Measurements from ENCODE around the gene BTF3. TPM values are rescaled to one million over a fixed set of nuclear protein-coding genes. Genes with fewer than 3 reads are reported as not detected.

BTF3 gene
- total and polyA plus RNA-seq, 4 donors: 370 to 645 (median 516) TPM

GRCh38 chr5:73515232-73515631, 17.0 kb downstream of the BTF3 start:
- H3K27ac ChIP-seq (ENCODE audit: low read depth in 1 of 2, low read length in 1 of 2): peak overlapping the region in 1 of 2 donors; percentile 52
- DNase-seq: peak; percentile 34 to 76 (median 44)

GRCh38 chr5:73519531-73520283, 21.5 kb downstream of the BTF3 start:
- WGBS, 2 donors: 11 to 18% methylated on average over 16 of the region's 16 CpGs
- Histone ChIP-seq H3K36me3 (ENCODE audit: control insufficient read depth in 4 of 4, insufficient read depth in 4 of 4, low read length in 4 of 4) (no peaks in the 10 kb centered on the region), H3K27me3 (ENCODE audit: control insufficient read depth in 3 of 3, insufficient read depth in 3 of 3, low read length in 2 of 3) (no peaks in the 10 kb centered on the region), H3K9ac (ENCODE audit: insufficient read depth in 1 of 2, low read length in 2 of 2) (no peak overlapping the region), H3K4me1 (ENCODE audit: control insufficient read depth in 5 of 5, insufficient read depth in 5 of 5, low read length in 5 of 5) (peaks cover 0 to 10% (median 0%) of the 10 kb centered on the region in 5 donors), H3K4me3 (no peak overlapping the region), H3K9me3 (ENCODE audit: control insufficient read depth in 4 of 4, insufficient read depth in 3 of 4, low read length in 3 of 4) (no peaks in the 10 kb centered on the region), H3K27ac (ENCODE audit: low read depth in 1 of 2, low read length in 1 of 2) (no peak overlapping the region)
- peak; percentile 89 for ATAC-seq (ENCODE audit: insufficient read depth, low FRiP score)
- peak; percentile 77 for TF ChIP-seq CTCF (IDR thresholded peaks at IDR 0.05; ENCODE audit: control extremely low read depth, extremely low read depth)
- peak; percentile 78 to 91 (median 89) for DNase-seq

More at GRCh38 chr5:73515232-73515631, 17.0 kb downstream of the BTF3 start:
- Histone ChIP-seq H3K27me3 (ENCODE audit: control insufficient read depth in 3 of 3, insufficient read depth in 3 of 3, low read length in 2 of 3) (no peaks in the 10 kb centered on the region), H3K4me1 (ENCODE audit: control insufficient read depth in 5 of 5, insufficient read depth in 5 of 5, low read length in 5 of 5) (peaks cover 0 to 10% (median 0%) of the 10 kb centered on the region in 5 donors), H3K4me3 (no peak overlapping the region), H3K9me3 (ENCODE audit: control insufficient read depth in 4 of 4, insufficient read depth in 3 of 4, low read length in 3 of 4) (peaks cover 0 to 2% (median 0%) of the 10 kb centered on the region in 4 donors), H3K9ac (ENCODE audit: insufficient read depth in 1 of 2, low read length in 2 of 2) (no peak overlapping the region), H3K36me3 (ENCODE audit: control insufficient read depth in 4 of 4, insufficient read depth in 4 of 4, low read length in 4 of 4) (no peaks in the 10 kb centered on the region)
- no peak for TF ChIP-seq CTCF (IDR thresholded peaks at IDR 0.05; ENCODE audit: control extremely low read depth, extremely low read depth)
- no peak for ATAC-seq (ENCODE audit: insufficient read depth, low FRiP score)
- WGBS, 2 donors: 23 to 47% methylated on average over 4 of the region's 4 CpGs

- TF ChIP-seq CTCF (IDR thresholded peaks at IDR 0.05; ENCODE audit: control extremely low read depth, extremely low read depth): no peak
- Histone ChIP-seq H3K27me3 (ENCODE audit: control insufficient read depth in 3 of 3, insufficient read depth in 3 of 3, low read length in 2 of 3) (no peaks in the 10 kb centered on the region), H3K4me1 (ENCODE audit: control insufficient read depth in 5 of 5, insufficient read depth in 5 of 5, low read length in 5 of 5) (peaks cover 0 to 25% (median 4%) of the 10 kb centered on the region in 5 donors), H3K9ac (ENCODE audit: insufficient read depth in 1 of 2, low read length in 2 of 2) (no peak overlapping the region), H3K4me3 (no peak overlapping the region), H3K9me3 (ENCODE audit: control insufficient read depth in 4 of 4, insufficient read depth in 3 of 4, low read length in 3 of 4) (no peaks in the 10 kb centered on the region), H3K27ac (ENCODE audit: low read depth in 1 of 2, low read length in 1 of 2) (no peak overlapping the region), H3K36me3 (ENCODE audit: control insufficient read depth in 4 of 4, insufficient read depth in 4 of 4, low read length in 4 of 4) (no peaks in the 10 kb centered on the region)
- WGBS, 2 donors: 85 to 86% methylated on average over 7 of the region's 7 CpGs
- DNase-seq: no peak
- ATAC-seq (ENCODE audit: insufficient read depth, low FRiP score): no peak
These were observed 24.7 kb downstream of the BTF3 start for GRCh38 chr5:73522989-73523388.
